HCEC 1CT (cell line): ENCODE results near the gene ZNF615.
"Not testable (repeated sequence)": the region's sequence is repeated elsewhere in the genome, so short reads cannot be mapped to it uniquely, and the experiment has no call there.

Source experiments
- DNase-seq: peaks from one replicate; pipeline ENCODE4 v3.0.0-alpha.2; 2017

Gene ZNF615

DNA sequence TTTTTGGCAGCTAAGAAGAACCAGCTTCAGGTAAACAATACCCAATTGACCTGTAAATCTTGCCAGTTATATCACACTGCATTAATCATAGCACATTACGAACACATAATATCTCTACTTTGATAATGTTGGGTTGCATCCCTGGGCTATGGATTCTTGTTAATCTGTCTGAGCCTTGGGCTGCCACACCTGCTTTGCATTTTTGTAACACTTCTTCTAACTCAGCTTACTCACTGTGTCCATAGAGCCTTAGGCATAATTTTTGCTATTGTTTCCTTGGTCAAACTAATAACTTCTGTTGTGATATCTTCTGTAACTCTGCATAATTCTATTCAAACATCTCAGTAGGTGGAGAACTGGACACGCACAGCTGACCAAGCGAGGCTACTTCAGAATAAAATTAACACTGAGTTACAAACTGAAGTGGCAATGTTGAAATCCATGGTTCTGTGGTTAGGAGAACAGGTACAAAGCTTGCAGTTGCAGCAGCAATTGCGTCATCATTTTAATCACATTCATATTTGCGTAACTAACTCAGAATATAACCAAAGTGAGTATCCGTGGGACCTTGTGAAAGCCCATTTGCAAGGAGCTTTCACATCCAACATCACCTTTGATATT lies 27.8 kb downstream of the ZNF615 start:
- DNase-seq: no peak

GRCh38 chr19:51978882-51979281 lies 29.1 kb downstream of the ZNF615 start:
- no peak for DNase-seq

DNA sequence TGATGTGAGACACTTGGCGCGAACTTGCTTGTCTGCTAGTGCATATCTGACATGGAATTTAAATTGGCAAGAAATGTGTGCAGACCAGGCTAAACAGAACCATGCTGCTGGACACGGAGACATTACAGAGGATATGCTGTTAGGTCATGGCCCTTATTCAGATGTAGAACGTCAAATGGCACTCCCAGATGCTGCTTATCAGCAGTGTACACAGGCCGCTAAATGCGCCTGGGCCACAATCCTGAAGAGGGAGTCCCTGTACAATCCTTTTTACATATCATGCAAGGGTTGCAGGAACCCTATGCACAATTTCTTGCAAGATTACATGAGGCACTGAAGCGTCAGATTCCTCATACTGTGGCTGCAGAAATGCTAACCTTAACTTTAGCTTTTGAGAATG lies 30.7 kb downstream of the ZNF615 start:
- no peak for DNase-seq

DNA sequence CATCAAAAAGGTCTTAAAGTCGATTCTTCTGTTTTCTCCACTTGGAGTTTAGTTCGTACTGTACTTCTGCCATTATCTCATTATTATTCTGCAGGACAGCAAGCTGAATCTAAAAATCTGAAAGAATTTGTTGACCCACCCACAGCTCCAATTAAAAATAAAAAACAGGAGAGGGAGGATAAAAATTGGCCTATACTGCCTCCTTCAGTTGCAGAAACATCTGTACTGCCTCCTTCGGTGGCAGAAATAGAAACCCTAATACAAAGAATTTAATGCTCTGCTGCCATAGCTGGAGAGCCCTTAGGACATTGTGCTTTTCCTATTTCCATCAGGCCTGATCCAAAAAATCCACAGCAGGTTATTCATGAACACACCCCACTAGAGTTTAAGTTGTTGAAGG lies 31.2 kb downstream of the ZNF615 start:
- DNase-seq: no peak

DNA sequence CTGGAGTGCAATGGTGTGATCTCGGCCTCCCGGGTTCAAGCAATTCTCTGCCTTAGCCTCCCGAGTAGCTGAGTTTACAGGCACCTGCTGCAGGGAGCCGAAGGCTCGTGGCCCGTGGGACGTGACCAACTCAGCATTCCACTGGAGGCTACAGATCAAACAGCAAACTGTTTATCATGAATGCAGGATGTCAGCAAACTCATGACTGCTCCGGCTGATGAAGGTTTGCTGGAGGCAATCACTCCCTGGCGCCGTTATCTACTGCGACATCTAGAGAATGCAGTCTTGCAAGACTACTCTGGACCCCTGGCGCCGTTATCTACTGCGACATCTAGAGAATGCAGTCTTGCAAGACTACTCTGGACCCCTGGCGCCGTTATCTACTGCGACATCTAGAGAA lies 32.2 kb downstream of the ZNF615 start:
- DNase-seq: not testable (repeated sequence)

DNA sequence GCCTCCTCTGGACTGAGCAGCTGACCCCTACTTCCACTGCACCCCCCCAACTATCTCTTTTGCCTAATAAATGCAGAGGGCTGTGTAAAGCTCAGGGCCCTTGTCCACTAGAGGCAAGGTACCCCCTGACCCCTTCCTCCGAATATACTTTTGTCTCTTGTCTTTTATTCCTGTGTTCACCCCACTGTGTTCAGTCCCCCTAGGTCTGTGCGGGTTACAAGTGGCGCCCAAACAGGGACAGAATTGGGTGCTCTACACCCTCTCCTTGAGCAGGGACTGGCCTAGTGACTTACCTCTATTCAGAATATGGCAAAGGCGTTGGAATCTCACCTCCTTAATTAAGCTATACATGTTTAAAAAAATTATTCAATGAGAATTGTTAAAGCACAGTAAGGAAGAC lies 36.4 kb downstream of the ZNF615 start:
- DNase-seq: no peak

- DNase-seq: no peak
Observed at GRCh38 chr19:51970718-51971117, 37.3 kb downstream of the ZNF615 start.

GRCh38 chr19:51965583-51965982 lies 42.4 kb downstream of the ZNF615 start:
- no peak for DNase-seq

DNA sequence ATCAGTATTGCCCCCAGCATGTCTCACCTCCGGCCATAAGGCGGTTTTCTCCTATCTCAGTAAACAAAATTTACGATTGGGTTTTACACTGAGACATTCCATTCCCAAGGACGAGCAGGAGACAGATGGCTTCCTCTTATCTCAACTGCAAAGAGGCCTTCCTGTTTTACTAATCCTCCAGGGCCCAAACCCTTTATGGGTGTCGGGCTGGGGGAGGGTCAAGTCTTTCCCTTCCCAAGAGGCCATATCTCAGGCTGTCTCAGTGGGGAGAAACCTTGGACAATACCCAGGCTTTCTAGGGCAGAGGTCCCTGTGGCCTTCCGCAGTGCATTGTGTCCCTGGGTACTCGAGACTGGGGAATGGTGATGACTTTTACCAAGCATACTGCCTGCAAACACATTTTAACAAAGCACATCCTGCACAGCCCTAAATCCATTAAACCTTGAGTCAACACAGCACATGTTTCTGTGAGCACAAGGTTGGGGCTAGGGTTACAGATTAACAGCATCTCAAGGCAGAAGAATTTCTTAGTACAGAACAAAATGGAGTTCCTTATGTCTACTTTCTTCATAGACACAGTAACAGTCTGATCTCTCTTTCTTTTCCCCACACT lies 47.3 kb downstream of the ZNF615 start:
- not testable (repeated sequence) for DNase-seq

DNA sequence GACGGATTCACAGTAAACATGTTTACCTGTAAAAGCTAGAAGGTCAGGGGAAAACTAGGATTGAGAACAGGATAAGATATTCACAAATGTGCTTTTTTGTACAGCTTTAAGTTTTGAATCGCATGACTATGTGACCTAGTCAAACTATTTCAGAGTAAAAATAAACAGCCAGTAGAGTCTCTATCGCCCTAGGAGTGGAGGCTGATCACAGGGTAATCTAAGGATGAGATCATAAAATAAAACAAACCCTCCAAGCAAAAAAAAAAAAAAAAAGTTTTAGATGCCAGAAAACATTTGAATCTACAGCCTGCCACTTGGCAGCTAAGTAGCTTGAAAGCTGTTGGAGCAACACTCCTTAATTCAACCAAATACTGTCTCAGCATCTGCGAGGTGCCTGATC lies 48.2 kb downstream of the ZNF615 start:
- no peak for DNase-seq

GRCh38 chr19:51957846-51958245 lies 50.2 kb downstream of the ZNF615 start:
- DNase-seq: not testable (repeated sequence)

DNA sequence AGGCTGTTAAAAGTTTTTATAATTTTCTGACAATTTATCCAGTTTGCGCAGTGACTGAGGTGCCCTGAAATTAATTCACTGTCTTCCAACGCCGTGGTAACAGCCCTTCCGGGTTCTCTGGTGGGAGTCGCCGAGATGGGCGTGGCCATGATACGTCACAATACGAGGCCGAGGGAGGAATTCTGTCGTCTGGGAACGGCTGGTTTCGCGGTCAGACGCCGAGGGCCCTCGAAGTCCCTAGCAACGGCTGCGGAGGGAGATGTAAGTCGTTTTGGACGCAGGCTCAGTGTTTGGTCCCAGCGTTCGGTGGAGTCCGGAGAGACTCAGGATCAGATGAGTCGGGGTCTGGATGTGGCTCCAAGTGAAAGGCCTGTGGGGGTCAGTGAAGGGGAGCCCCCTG lies 59.0 kb downstream of the ZNF615 start:
- no peak for DNase-seq

DNA sequence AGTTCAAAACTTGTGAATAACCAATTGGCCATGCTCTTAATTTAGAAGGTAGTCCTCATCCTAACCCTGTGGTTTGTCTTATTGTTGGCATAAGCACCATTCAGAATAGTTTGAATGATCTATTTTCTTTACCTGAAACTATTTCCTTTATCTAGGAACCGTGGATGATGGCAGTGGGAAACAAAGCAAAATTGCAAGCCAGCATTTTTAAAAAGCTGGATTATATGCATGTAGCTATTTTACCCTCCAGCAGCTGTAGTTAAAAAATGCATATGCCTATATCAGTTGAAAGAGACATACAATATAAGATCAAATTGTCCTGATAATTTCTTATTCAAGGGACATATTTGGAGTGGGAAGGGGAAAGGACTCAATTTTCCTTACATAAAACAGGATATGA lies 61.4 kb downstream of the ZNF615 start:
- no peak for DNase-seq

GRCh38 chr19:51944798-51945552 lies 63.0 kb downstream of the ZNF615 start:
- DNase-seq: no peak
